Activated CD8-positive, alpha-beta T cell treated with anti-CD3 and anti-CD28 coated beads for 36 hours (primary cell): Measurements from ENCODE around the gene TAS1R2. TPM values are rescaled to one million over a fixed set of nuclear protein-coding genes. Genes with fewer than 3 reads are reported as not detected.

Experiments used
- ATAC-seq: fragments of 200-7000 bp; cut with Tn5 transposase; one replicate; pipeline ENCODE4 v1.10.0; 2021; ENCODE audit warnings: mild to moderate bottlenecking, moderate library complexity
- CTCF ChIA-PET: fragments of 350-600 bp; sonication (Branson Sonifier 250); formaldehyde crosslinking; loops from one replicate; lab custom pipeline; 2021; ENCODE audit warnings: antibody characterized with exemption; lab: Charles Lee
- POLR2A ChIA-PET: fragments of 350-600 bp; sonication (Branson Sonifier 250); formaldehyde crosslinking; loops from one replicate; lab custom pipeline; 2021; ENCODE audit warnings: antibody characterized with exemption; lab: Charles Lee
- DNase-seq: peaks from one replicate; pipeline ENCODE4 v3.0.0-alpha.2; 2020
- H3K27ac Mint-ChIP-seq: one replicate; pipeline ENCODE4 v1.8.0; 2021; ENCODE audit warnings: mild to moderate bottlenecking, mixed read lengths
- H3K27me3 Mint-ChIP-seq: one replicate; pipeline ENCODE4 v1.8.0; 2021; ENCODE audit warnings: mixed read lengths
- H3K36me3 Mint-ChIP-seq: one replicate; pipeline ENCODE4 v1.8.0; 2021; ENCODE audit warnings: low read depth, mixed read lengths
- H3K4me1 Mint-ChIP-seq: one replicate; pipeline ENCODE4 v1.8.0; 2021; ENCODE audit warnings: low read depth, mixed read lengths
- H3K4me3 Mint-ChIP-seq: one replicate; pipeline ENCODE4 v1.8.0; 2021; ENCODE audit warnings: mild to moderate bottlenecking, moderate library complexity, mixed read lengths
- H3K9me3 Mint-ChIP-seq: one replicate; pipeline ENCODE4 v1.8.0; 2021; ENCODE audit warnings: mixed read lengths
- intact Hi-C: fragments of 100-400 bp; cut with micrococcal nuclease; formaldehyde crosslinking; loops from one replicate; pipeline ENCODE4 v1.10.0; 2022
- total RNA-seq, 2 experiments: library from RNA; stranded (reverse); gene quantifications; one replicate each; pipeline ENCODE4 v1.2.3, GENCODE V29; 2021
- TF ChIP-seq, protein P1 (sequence below): fragments of 200-600 bp; IDR thresholded peaks from one replicate; pipeline ENCODE4 v1.8.0; 2022; ENCODE audit warnings: antibody characterized with exemption, mild to moderate bottlenecking

The TAS1R2 gene
- total RNA-seq, 2 experiments from 2014 or later = not detected

GRCh38 chr1:18866314-18866713, 6.9 kb upstream of the TAS1R2 start:
- DNase-seq (no peak), ATAC-seq (no peak)
- H3K36me3 Mint-ChIP-seq = no peaks in the 10 kb centered on the region
- H3K27ac Mint-ChIP-seq = no peak overlapping the region
- no peak overlapping the region for H3K4me3 Mint-ChIP-seq
- no peaks in the 10 kb centered on the region for H3K9me3 Mint-ChIP-seq
- ChIA-PET CTCF (no interaction called here), POLR2A (no interaction called here)
- peaks cover 9% of the 10 kb centered on the region for H3K27me3 Mint-ChIP-seq
- H3K4me1 Mint-ChIP-seq = no peaks in the 10 kb centered on the region
- intact Hi-C loops = no loop called here
- TF ChIP-seq, protein P1, sequence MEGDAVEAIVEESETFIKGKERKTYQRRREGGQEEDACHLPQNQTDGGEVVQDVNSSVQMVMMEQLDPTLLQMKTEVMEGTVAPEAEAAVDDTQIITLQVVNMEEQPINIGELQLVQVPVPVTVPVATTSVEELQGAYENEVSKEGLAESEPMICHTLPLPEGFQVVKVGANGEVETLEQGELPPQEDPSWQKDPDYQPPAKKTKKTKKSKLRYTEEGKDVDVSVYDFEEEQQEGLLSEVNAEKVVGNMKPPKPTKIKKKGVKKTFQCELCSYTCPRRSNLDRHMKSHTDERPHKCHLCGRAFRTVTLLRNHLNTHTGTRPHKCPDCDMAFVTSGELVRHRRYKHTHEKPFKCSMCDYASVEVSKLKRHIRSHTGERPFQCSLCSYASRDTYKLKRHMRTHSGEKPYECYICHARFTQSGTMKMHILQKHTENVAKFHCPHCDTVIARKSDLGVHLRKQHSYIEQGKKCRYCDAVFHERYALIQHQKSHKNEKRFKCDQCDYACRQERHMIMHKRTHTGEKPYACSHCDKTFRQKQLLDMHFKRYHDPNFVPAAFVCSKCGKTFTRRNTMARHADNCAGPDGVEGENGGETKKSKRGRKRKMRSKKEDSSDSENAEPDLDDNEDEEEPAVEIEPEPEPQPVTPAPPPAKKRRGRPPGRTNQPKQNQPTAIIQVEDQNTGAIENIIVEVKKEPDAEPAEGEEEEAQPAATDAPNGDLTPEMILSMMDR = no peak

DNA sequence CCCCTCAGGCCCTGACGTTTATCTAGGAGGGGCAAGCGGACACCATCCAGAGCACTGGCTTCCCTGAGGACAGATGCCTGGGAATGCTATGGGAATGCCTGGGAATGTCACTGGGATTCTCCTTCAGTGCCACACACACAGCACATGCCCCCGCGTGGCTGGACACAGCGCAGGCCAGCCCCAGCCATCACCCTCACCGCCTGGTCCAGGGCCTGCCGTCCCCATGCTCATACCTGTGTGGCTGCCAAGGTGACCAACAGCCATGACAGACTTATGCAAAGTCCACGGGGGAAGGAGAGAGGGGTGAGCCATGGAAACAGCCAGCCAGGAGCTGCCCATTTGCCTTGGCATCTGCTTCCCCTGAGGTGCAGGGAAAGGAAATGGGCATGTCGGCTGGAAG, 5.7 kb upstream of the TAS1R2 start:
- H3K9me3 Mint-ChIP-seq = no peaks in the 10 kb centered on the region
- no peaks in the 10 kb centered on the region for H3K4me1 Mint-ChIP-seq
- H3K36me3 Mint-ChIP-seq = no peaks in the 10 kb centered on the region
- ChIA-PET CTCF (no interaction called here), POLR2A (no interaction called here)
- no peak overlapping the region for H3K4me3 Mint-ChIP-seq
- TF ChIP-seq, protein P1 = no peak
- no peak overlapping the region for H3K27ac Mint-ChIP-seq
- peaks cover 9% of the 10 kb centered on the region for H3K27me3 Mint-ChIP-seq
- DNase-seq = no peak
- ATAC-seq = no peak
- intact Hi-C loops = no loop called here

DNA sequence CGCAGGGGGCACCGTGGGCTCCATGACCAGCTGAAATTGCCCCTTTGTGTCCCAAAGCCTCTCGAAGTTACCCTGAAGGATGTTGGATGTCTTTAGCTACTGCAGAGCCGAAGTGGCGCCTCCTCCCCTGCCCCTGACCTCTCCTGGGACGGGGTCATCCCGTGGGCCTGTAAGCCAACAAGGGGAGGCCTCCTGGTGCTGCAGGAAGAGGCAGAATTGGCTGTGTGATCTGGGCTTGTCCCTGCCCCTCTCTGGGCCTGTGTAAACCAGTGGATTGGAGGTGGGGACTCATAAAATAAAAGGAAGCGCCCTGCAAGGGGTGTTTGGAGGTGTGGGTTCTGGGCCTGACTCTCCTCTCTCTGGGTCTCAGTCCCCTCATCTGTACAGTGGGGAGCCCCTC, 2.1 kb upstream of the TAS1R2 start:
- POLR2A ChIA-PET = no interaction called here
- H3K36me3 Mint-ChIP-seq = no peaks in the 10 kb centered on the region
- no peak overlapping the region for H3K27ac Mint-ChIP-seq
- DNase-seq (no peak), ATAC-seq (no peak)
- no peaks in the 10 kb centered on the region for H3K4me1 Mint-ChIP-seq
- TF ChIP-seq, protein P1 = no peak
- peaks cover 3% of the 10 kb centered on the region for H3K27me3 Mint-ChIP-seq
- H3K4me3 Mint-ChIP-seq = no peak overlapping the region
- CTCF ChIA-PET = no interaction called here
- intact Hi-C loops = no loop called here
- H3K9me3 Mint-ChIP-seq = no peaks in the 10 kb centered on the region

- Mint-ChIP-seq H3K4me3 (no peak overlapping the region), H3K27ac (no peak overlapping the region), H3K27me3 (peaks cover 3% of the 10 kb centered on the region), H3K4me1 (no peaks in the 10 kb centered on the region), H3K9me3 (no peaks in the 10 kb centered on the region), H3K36me3 (no peaks in the 10 kb centered on the region)
- CTCF ChIA-PET = no interaction called here
- ATAC-seq = no peak
- TF ChIP-seq, protein P1 = no peak
- POLR2A ChIA-PET = no interaction called here
- no peak for DNase-seq
- intact Hi-C loops = no loop called here
Observed at GRCh38 chr1:18861082-18861481, 1.6 kb upstream of the TAS1R2 start.

GRCh38 chr1:18858070-18858688, 1.3 kb downstream of the TAS1R2 start:
- Mint-ChIP-seq H3K4me1 (no peaks in the 10 kb centered on the region), H3K4me3 (no peak overlapping the region), H3K36me3 (no peaks in the 10 kb centered on the region), H3K27ac (no peak overlapping the region), H3K27me3 (no peaks in the 10 kb centered on the region), H3K9me3 (no peaks in the 10 kb centered on the region)
- POLR2A ChIA-PET = no interaction called here
- intact Hi-C loops = no loop called here
- DNase-seq (no peak), ATAC-seq (no peak)
- TF ChIP-seq, protein P1 = no peak
- CTCF ChIA-PET = no interaction called here
